Bronchial epithelial cell (primary cell): ENCODE data around the gene MYO1A. TPM values are rescaled to one million over a fixed set of nuclear protein-coding genes. Genes with fewer than 3 reads are reported as not detected.

Experiments
- total RNA-seq: library from RNA; depleted of rRNA; stranded (reverse); fragments of >200 nt; gene quantifications from 2 replicates; pipeline ENCODE4 v1.2.1, GENCODE V29; 2014

The MYO1A gene
- total RNA-seq, 1 donor from 2014 or later, result under 0.01 TPM

Other genes starting within 250 kb of the MYO1A start
- 0.26 and 4.9 TPM in 2 replicates for gene SDR9C7, start 115.7 kb downstream of the MYO1A start, total RNA-seq
- 0.51 and 1.6 TPM in 2 replicates for gene RDH16, start 92.5 kb downstream of the MYO1A start, total RNA-seq
- gene ZBTB39, start 43.6 kb downstream of the MYO1A start, total RNA-seq, result 5.2 and 5.5 TPM in 2 replicates
- not detected in 2 replicates for gene TAC3, start 33.6 kb downstream of the MYO1A start, total RNA-seq
- gene NEMP1, start 28.7 kb upstream of the MYO1A start, total RNA-seq, result 4.2 and 5.2 TPM in 2 replicates
- 33.0 and 40.5 TPM in 2 replicates for gene NAB2, start 39.0 kb upstream of the MYO1A start, total RNA-seq
- gene STAT6, start 61.2 kb upstream of the MYO1A start, total RNA-seq, result 30.8 and 77.7 TPM in 2 replicates
- 24.5 and 44.2 TPM in 2 replicates for gene LRP1, start 78.4 kb upstream of the MYO1A start, total RNA-seq
- gene LRP1-AS, start 97.5 kb upstream of the MYO1A start, total RNA-seq, result not detected in 2 replicates
- 0.53 and 1.9 TPM in 2 replicates for gene NXPH4, start 166.7 kb upstream of the MYO1A start, total RNA-seq
- 357 and 413 TPM in 2 replicates for gene SHMT2, start 179.6 kb upstream of the MYO1A start, total RNA-seq
- gene STAC3, start 201.1 kb upstream of the MYO1A start, total RNA-seq, result 0.26 and 0.51 TPM in 2 replicates